H9 (cell line): Measurements from ENCODE around the gene HTT-AS. TPM values are rescaled to one million over a fixed set of nuclear protein-coding genes. Genes with fewer than 3 reads are reported as not detected.

Source experiments
- DNase-seq: peaks from one replicate; pipeline ENCODE4 v3.0.0-alpha.2; 2017
- H2AFZ ChIP-seq: one replicate; pipeline ENCODE4 v1.6.1; 2013; ENCODE audit warnings: mild to moderate bottlenecking, low read length, control low read depth, moderate library complexity
- H2AK5ac ChIP-seq: 2 replicates; pipeline ENCODE4 v1.6.1; 2013; ENCODE audit warnings: low read length, control low read depth, mixed read lengths; ENCODE audit not compliant: insufficient read length
- H2BK120ac ChIP-seq: one replicate; pipeline ENCODE4 v1.6.1; 2013; ENCODE audit warnings: low read depth, mild to moderate bottlenecking, low read length, control low read depth, inconsistent platforms; ENCODE audit not compliant: poor library complexity, severe bottlenecking
- H2BK12ac ChIP-seq: 2 replicates; pipeline ENCODE4 v1.6.1; 2013; ENCODE audit warnings: low read length, control low read depth, mixed read lengths, low read depth; ENCODE audit not compliant: insufficient read length
- H2BK15ac ChIP-seq: 2 replicates; pipeline ENCODE4 v1.6.1; 2013; ENCODE audit warnings: low read depth, low read length, control low read depth
- H2BK20ac ChIP-seq: one replicate; pipeline ENCODE4 v1.6.1; 2013; ENCODE audit warnings: low read depth, mild to moderate bottlenecking, low read length, control low read depth, inconsistent platforms; ENCODE audit not compliant: poor library complexity, severe bottlenecking
- H2BK5ac ChIP-seq: 2 replicates; pipeline ENCODE4 v1.6.1; 2013; ENCODE audit warnings: low read length, control low read depth, mixed read lengths; ENCODE audit not compliant: insufficient read length
- H3K14ac ChIP-seq: 2 replicates; pipeline ENCODE4 v1.6.1; 2013; ENCODE audit warnings: low read length, control low read depth; ENCODE audit not compliant: insufficient read depth
- H3K18ac ChIP-seq: 2 replicates; pipeline ENCODE4 v1.6.1; 2013; ENCODE audit warnings: low read depth, mild to moderate bottlenecking, mixed read lengths, low read length, control low read depth; ENCODE audit not compliant: insufficient read length
- H3K23ac ChIP-seq: 2 replicates; pipeline ENCODE4 v1.6.1; 2013; ENCODE audit warnings: low read length, control low read depth, mixed read lengths, low read depth; ENCODE audit not compliant: insufficient read length
- H3K23me2 ChIP-seq: 2 replicates; pipeline ENCODE4 v1.6.1; 2013; ENCODE audit warnings: low read depth, mild to moderate bottlenecking, mixed read lengths, low read length, control low read depth; ENCODE audit not compliant: insufficient read length, poor library complexity, severe bottlenecking
- H3K27ac ChIP-seq: 2 replicates; pipeline ENCODE4 v1.5.1; 2013; ENCODE audit warnings: low read length, control low read depth, mixed read lengths, low read depth; ENCODE audit not compliant: insufficient read length
- H3K27me3 ChIP-seq: 2 replicates; pipeline ENCODE4 v1.6.1; 2013; ENCODE audit warnings: low read length, control low read depth, inconsistent platforms; ENCODE audit not compliant: insufficient read depth
- H3K4ac ChIP-seq: 2 replicates; pipeline ENCODE4 v1.6.1; 2013; ENCODE audit warnings: low read depth, mild to moderate bottlenecking, control low read depth, inconsistent platforms, low read length, moderate library complexity
- H3K4me1 ChIP-seq: 2 replicates; pipeline ENCODE4 v1.6.1; 2013; ENCODE audit warnings: low read length, control low read depth, inconsistent platforms; ENCODE audit not compliant: insufficient read depth
- H3K4me2 ChIP-seq: 2 replicates; pipeline ENCODE4 v1.6.1; 2013; ENCODE audit warnings: low read length, control low read depth, mixed read lengths; ENCODE audit not compliant: insufficient read length, insufficient read depth
- H3K56ac ChIP-seq: 2 replicates; pipeline ENCODE4 v1.6.1; 2013; ENCODE audit warnings: low read depth, mild to moderate bottlenecking, mixed read lengths, low read length, control low read depth; ENCODE audit not compliant: insufficient read length
- H3K79me1 ChIP-seq: 2 replicates; pipeline ENCODE4 v1.6.1; 2013; ENCODE audit warnings: low read depth, mild to moderate bottlenecking, moderate library complexity, low read length, control low read depth, inconsistent platforms; ENCODE audit not compliant: insufficient read depth, poor library complexity, severe bottlenecking
- H3K79me2 ChIP-seq: 2 replicates; pipeline ENCODE4 v1.6.1; 2013; ENCODE audit warnings: low read length, control low read depth, inconsistent platforms; ENCODE audit not compliant: insufficient read depth
- H3K9ac ChIP-seq: 2 replicates; pipeline ENCODE4 v1.6.1; 2013; ENCODE audit warnings: low read length, control low read depth, mixed read lengths; ENCODE audit not compliant: insufficient read length; ENCODE audit errors: extremely low read depth
- H3K9me3 ChIP-seq: one replicate; pipeline ENCODE4 v1.6.1; 2013; ENCODE audit warnings: low read depth, low read length, inconsistent platforms; ENCODE audit not compliant: control insufficient read depth
- H3T11ph ChIP-seq: one replicate; pipeline ENCODE4 v1.6.1; 2013; ENCODE audit warnings: mild to moderate bottlenecking, low read length, control low read depth, inconsistent platforms
- H4K20me1 ChIP-seq: one replicate; pipeline ENCODE4 v1.6.1; 2013; ENCODE audit not compliant: control insufficient read depth, insufficient read length, insufficient read depth
- H4K5ac ChIP-seq: 2 replicates; pipeline ENCODE4 v1.6.1; 2013; ENCODE audit warnings: low read depth, mild to moderate bottlenecking, mixed read lengths, low read length, control low read depth; ENCODE audit not compliant: insufficient read length
- H4K8ac ChIP-seq: replicated peaks from 2 replicates; pipeline ENCODE4 v1.6.1; 2013; ENCODE audit warnings: low read length, control low read depth, mixed read lengths, low read depth; ENCODE audit not compliant: insufficient read length
- H4K91ac ChIP-seq: 2 replicates; pipeline ENCODE4 v1.6.1; 2013; ENCODE audit warnings: low read depth, mild to moderate bottlenecking, moderate library complexity, mixed read lengths, low read length, control low read depth; ENCODE audit not compliant: insufficient read length
- H3K27ac Mint-ChIP-seq, 3 experiments: 2 replicates in 2 of 3; 3 replicates in 1 of 3; pipeline ENCODE4 v1.8.0; 2020 to 2021; ENCODE audit warnings: mixed read lengths in 3 of 3, mild to moderate bottlenecking in 1 of 3, moderate library complexity in 1 of 3
- H3K27me3 Mint-ChIP-seq: 2 replicates; pipeline ENCODE4 v1.8.0; 2021; ENCODE audit warnings: low read depth, mild to moderate bottlenecking, moderate library complexity, mixed read lengths
- H3K36me3 Mint-ChIP-seq, 3 experiments: 2 replicates in 2 of 3; 3 replicates in 1 of 3; pipeline ENCODE4 v1.8.0; 2020 to 2021; ENCODE audit warnings: low read depth in 3 of 3, mixed read lengths in 3 of 3; ENCODE audit not compliant: insufficient read depth in 1 of 3
- H3K4me1 Mint-ChIP-seq, 2 experiments: 2 replicates each; pipeline ENCODE4 v1.8.0; 2020; ENCODE audit warnings: mixed read lengths in 2 of 2
- H3K4me3 Mint-ChIP-seq, 2 experiments: 2 replicates in 1 of 2; 3 replicates in 1 of 2; pipeline ENCODE4 v1.8.0; 2020 to 2021; ENCODE audit warnings: mild to moderate bottlenecking in 2 of 2, mixed read lengths in 2 of 2, moderate library complexity in 1 of 2
- H3K9me3 Mint-ChIP-seq, 2 experiments: 2 replicates in 1 of 2; 3 replicates in 1 of 2; pipeline ENCODE4 v1.8.0; 2020; ENCODE audit warnings: mild to moderate bottlenecking in 2 of 2, mixed read lengths in 2 of 2, moderate library complexity in 1 of 2
- CTCF ChIP-seq: fragments of 200-600 bp; sonication (generic); conservative IDR thresholded peaks from 3 replicates; pipeline ENCODE4 v1.8.0; 2021; ENCODE audit warnings: antibody characterized with exemption, mild to moderate bottlenecking
- WGBS: extraction: QIAGEN DNeasy Blood & Tissue Kit; methylation state at CpG from one replicate; pipeline ENCODE4 v1.1.7; 2013; ENCODE audit warnings: missing lambda C conversion rate, low lambda C conversion rate, mixed read lengths; ENCODE audit not compliant: insufficient read length; ENCODE audit errors: extremely low coverage; 5-methylcytosine and 5-hydroxymethylcytosine counted together
- total RNA-seq: library from RNA; stranded (reverse); gene quantifications from 2 replicates; pipeline ENCODE4 v1.2.1, GENCODE V29; 2021

The HTT-AS gene
- total RNA-seq, 1 experiment from 2014 or later = not detected

GRCh38 chr4:3047464-3048286, 26.7 kb downstream of the HTT-AS start:
- H3K56ac ChIP-seq = no peak overlapping the region
- peaks cover 13 to 19% of the 10 kb centered on the region in 2 experiments for H3K4me1 Mint-ChIP-seq

More at GRCh38 chr4:3047464-3048286, 26.7 kb downstream of the HTT-AS start:
- Mint-ChIP-seq H3K27ac (no peak overlapping the region), H3K36me3 (no peaks in the 10 kb centered on the region; a peak in 1 of 7 replicates), H3K27me3 (no peaks in the 10 kb centered on the region), H3K4me3 (no peak overlapping the region), H3K9me3 (peaks cover 2 to 4% of the 10 kb centered on the region in 2 experiments; a peak in 4 of 5 replicates)
- Histone ChIP-seq H3K79me2 (no peaks in the 10 kb centered on the region), H3K23ac (no peak overlapping the region), H2AK5ac (no peak overlapping the region), H3K9me3 (no peaks in the 10 kb centered on the region), H3K14ac (no peak overlapping the region), H2BK15ac (no peak overlapping the region), H4K20me1 (no peaks in the 10 kb centered on the region), H2BK5ac (no peak overlapping the region), H3K4me2 (no peak overlapping the region), H2BK12ac (no peak overlapping the region), H3K4ac (no peak overlapping the region), H3K27ac (no peak overlapping the region), H3K9ac (no peak overlapping the region), H3K4me1 (no peaks in the 10 kb centered on the region; the same call in 1 of the 2 replicates), H4K8ac (no peak overlapping the region), H2BK20ac (no peak overlapping the region), H3K79me1 (no peaks in the 10 kb centered on the region), H3K23me2 (no peaks in the 10 kb centered on the region), H2BK120ac (no peak overlapping the region), H4K5ac (no peak overlapping the region), H2AFZ (no peak overlapping the region), H4K91ac (no peak overlapping the region), H3T11ph (no peak overlapping the region), H3K18ac (no peak overlapping the region), H3K27me3 (no peaks in the 10 kb centered on the region)
- peak; percentile 89 for TF ChIP-seq CTCF
- no CpG with 5 or more reads among the region's 20 CpGs for WGBS
- DNase-seq = peak; percentile 86
